ENCODE data around the gene RPS21. TPM values are rescaled to one million over a fixed set of nuclear protein-coding genes. Genes with fewer than 3 reads are reported as not detected.

RPS21 gene
- 1,316 TPM for polyA plus RNA-seq (ENCODE audit: insufficient read length)

DNA sequence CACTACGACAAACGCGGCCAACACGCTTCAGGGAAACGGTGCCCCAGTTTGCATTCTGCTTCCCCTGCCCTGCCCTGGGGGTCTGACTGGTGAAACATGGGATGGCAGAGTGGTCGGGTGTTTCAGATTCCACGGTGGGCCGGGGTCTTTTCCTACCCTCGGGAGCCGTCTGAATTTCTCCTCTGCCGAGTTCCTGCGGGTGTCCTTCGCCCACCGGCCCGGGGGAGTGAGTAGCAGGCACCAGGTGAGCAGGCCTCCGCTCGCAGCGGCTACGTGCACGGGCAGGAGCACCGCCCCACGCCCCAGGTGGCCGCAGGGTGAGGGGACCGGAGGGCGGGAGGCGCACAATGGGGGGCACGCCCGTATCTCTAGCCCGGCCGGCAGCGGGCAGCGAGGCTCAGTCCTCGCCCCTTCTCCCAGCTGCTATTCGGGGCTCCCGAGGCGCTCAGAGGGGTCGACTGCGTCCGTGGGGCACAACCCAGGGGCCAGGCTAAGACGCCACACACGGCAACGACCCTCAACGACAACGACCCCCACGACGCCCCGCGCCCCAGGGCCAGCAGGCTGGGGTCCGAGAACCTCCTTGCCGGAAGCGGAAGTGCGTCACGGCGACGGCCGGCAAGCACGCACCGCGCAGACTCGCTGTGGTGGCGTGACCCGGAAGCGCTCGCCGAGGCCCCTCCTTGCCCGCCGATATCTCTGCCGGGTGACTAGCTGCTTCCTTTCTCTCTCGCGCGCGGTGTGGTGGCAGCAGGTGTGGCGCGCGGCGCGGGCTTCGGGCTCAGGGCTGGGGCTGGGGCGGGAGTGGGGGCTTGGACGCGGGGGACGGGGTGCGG lies at the start of gene RPS21:
TSS of gene RPS21 (plus strand) at position 721 of the 836 bp plus-strand sequence. CDS start 236 bp downstream, outside the sequence.
- DNase-seq (ENCODE audit: low read depth): peak; percentile 79

DNA sequence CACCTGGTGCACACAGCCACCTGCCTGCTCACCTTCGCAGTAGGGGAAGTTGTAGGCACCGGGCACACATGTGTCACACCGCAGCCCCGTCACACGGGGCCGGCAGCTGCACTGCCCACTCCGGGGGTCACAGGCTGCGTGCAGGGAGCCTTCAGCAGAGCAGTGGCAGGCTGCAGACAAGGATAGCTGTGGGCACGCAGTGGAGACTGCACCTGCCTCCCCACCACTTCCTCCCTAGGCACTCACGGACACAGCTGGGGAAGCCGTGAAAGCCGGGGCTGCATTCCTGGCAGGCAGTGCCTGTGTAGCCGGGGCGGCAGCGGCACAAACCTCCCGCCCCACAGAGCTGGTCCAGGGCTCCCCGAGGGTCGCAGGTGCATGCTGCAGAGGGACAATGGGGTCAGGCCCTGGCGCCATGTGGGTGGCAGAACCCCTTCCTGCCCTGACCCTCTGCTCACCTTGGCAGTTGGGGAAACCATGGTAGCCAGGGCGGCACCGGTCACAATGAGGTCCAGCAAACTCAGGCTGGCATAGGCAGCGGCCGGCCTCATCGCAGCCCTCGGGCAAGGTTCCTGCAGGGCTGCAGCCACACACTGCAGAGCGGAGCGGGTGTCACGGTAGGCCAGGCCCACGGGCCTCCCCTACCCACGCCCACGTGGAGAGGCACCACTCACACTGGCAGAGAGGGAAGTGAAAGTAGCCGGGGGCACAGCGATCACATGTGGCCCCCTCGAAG lies 49.2 kb upstream of the RPS21 start:
- no peak for DNase-seq (ENCODE audit: low read depth)

DNA sequence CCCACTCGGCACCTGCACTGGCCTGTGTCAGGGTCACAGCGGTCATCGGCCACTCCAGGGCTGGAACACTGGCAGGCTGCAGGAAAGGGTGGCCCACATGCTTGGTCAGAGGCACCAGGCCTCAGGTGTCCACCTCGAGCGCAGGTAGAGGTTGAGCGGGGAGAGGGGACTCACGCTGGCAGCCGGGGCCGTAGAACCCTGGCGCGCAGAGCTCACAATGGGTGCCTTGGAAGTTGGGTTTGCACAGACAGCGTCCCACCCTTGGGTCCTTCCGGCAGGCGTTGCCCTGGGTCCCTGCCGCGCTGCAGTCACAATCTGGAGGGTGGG lies 48.6 kb upstream of the RPS21 start:
- DNase-seq (ENCODE audit: low read depth): no peak

- DNase-seq (ENCODE audit: low read depth): no peak
Measured at GRCh38 chr20:62339647-62340062, 47.2 kb upstream of the RPS21 start.

DNA sequence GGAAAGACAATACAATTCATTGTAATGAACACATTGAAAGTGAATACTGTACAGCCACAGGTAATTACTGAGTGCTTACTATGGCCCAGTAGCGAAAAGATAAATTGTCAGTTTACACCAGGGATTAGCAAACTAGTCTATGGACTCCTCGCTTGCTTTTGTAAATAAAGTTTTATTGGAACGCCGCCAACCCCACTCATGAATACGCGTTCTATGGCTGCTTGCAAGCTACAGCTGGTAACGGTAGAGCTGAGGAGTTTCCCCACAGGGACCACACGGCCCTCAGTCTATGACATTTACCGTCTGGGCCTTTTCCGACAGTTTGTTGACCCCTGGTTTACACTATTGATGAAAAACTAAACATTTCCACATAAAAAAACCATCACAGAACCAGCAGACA lies 44.0 kb upstream of the RPS21 start:
- DNase-seq (ENCODE audit: low read depth): no peak

DNA sequence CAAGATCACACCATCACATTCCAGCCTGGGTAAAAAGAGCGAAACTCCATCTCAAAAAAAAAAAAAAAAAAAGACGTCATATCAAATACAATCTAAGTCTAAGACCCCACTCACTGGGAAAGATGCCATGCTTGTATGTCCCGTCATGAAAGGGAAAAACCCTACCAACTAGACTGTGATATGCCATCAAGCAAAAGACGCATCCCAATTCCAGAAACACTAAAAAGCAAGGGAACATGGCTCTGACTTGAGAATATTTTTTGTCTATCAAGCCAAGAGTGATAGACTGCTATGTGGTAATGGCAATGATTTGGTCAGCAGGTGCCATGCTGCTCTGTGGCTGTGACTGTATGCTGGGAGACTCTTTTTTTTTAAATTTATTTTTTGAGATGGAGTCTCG lies 42.8 kb upstream of the RPS21 start:
- no peak for DNase-seq (ENCODE audit: low read depth)

GRCh38 chr20:62344782-62345181 lies 42.1 kb upstream of the RPS21 start:
- no peak for DNase-seq (ENCODE audit: low read depth)

GRCh38 chr20:62345681-62346370 lies 41.1 kb upstream of the RPS21 start:
- no peak for DNase-seq (ENCODE audit: low read depth)

- no peak for DNase-seq (ENCODE audit: low read depth)
Measured at GRCh38 chr20:62346398-62347150, 40.3 kb upstream of the RPS21 start.

DNA sequence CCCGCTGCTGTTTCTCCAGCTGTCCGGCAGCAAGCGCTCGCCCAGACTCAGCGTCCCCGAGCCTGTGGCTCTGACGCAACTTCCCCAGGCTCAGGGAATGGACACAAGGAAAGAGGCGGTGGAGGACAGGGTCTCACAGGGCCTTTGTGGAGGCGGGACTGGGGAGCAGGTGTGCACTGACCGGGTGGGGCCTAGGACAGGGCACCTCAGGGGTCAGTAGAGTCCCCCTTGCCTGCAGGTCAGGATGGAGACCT lies 39.8 kb upstream of the RPS21 start:
- no peak for DNase-seq (ENCODE audit: low read depth)

- DNase-seq (ENCODE audit: low read depth): no peak
Measured at GRCh38 chr20:62347445-62347844, 39.5 kb upstream of the RPS21 start.

DNA sequence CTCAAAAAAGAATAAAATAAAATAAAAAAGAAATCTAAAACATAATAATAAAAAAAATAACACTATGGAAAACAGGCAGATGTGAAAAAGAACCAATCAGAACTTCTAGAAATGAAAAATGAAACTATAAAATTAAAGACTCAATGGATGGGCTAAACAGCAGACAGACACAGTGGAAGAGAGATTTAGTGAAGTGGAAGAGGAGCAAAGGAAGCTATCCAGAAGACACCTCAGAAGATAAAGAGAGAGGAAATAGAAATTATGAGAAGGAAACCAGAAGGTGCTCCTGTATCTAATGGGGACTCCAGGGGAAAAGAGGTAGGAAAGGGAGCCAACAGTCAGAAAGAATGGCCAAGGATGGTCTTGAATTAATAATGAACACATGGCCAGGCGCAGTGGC lies 38.3 kb upstream of the RPS21 start:
- DNase-seq (ENCODE audit: low read depth): no peak

DNA sequence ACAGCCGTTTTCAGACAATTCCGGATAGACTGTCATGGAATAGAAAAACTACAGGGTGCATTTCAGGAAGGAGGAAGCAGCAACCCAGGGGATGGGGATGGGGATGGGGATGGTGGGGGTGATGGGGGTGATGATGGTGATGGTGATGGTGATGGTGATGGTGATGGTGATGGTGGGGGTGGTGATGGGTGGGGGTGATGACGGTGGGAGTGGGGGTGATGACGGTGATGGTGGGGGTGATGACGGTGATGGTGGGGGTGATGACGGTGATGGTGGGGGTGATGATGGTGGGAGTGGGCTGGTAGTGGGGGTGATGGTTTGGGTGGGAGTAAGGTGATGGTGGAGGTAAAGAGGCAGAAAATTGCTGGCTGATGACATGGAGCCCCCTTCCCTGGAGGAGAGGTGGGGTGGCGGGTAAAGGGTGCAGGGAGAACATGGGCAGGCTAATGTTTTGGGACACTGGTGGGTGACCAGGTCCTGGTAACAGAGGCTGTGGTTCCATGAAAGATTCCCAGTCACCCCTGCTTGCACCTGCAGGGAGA lies 37.3 kb upstream of the RPS21 start:
- DNase-seq (ENCODE audit: low read depth): no peak

GRCh38 chr20:62350098-62350628 lies 36.7 kb upstream of the RPS21 start:
- DNase-seq (ENCODE audit: low read depth): no peak

- no peak for DNase-seq (ENCODE audit: low read depth)
Measured at GRCh38 chr20:62350629-62351422, 36.1 kb upstream of the RPS21 start.

GRCh38 chr20:62351469-62352401 lies 35.2 kb upstream of the RPS21 start:
- DNase-seq (ENCODE audit: low read depth): no peak

GRCh38 chr20:62352402-62353288 lies 34.3 kb upstream of the RPS21 start:
- no peak for DNase-seq (ENCODE audit: low read depth)

GRCh38 chr20:62353289-62354030 lies 33.4 kb upstream of the RPS21 start:
- DNase-seq (ENCODE audit: low read depth): no peak

Measured in forelimb muscle (tissue), 1 donor.